Measurements from ENCODE around the gene UGT1A6. TPM values are rescaled to one million over a fixed set of nuclear protein-coding genes. Genes with fewer than 3 reads are reported as not detected.

UGT1A6 gene
- total RNA-seq, 6 experiments from 2014 or later, result 79.4 to 315 (median 139) TPM

GRCh38 chr2:233768076-233768475 is 75.4 kb downstream of the UGT1A6 start:
- Histone ChIP-seq H3K4me3 (no peak overlapping the region), H3K27ac (no peak overlapping the region), H3K27me3 (no peaks in the 10 kb centered on the region), H3K9me3 (no peaks in the 10 kb centered on the region), H3K36me3 (peaks cover 0 to 67% (median 24%) of the 10 kb centered on the region in 4 donors), H3K4me1 (peaks cover 0 to 10% (median 4%) of the 10 kb centered on the region in 4 donors)
- intact Hi-C loops (cut with DNase I), result no loop called here
- TF ChIP-seq POLR2A (IDR thresholded peaks at IDR 0.05) (no peak), CTCF (IDR thresholded peaks at IDR 0.05) (no peak)
- DNase-seq, result no peak
- ATAC-seq, result no peak
- 69% methylated on average over 4 of the region's 4 CpGs for WGBS (ENCODE audit: insufficient coverage, low coverage, low lambda C conversion rate, missing lambda C conversion rate)

- no peak overlapping the region for H3K27ac ChIP-seq
- TF ChIP-seq CTCF (IDR thresholded peaks at IDR 0.05), result no peak
- TF ChIP-seq POLR2A (IDR thresholded peaks at IDR 0.05), result no peak
- H3K9me3 ChIP-seq, result no peaks in the 10 kb centered on the region
- H3K36me3 ChIP-seq, result peaks cover 0 to 76% (median 24%) of the 10 kb centered on the region in 4 donors
- H3K4me1 ChIP-seq, result peaks cover 0 to 10% (median 4%) of the 10 kb centered on the region in 4 donors
- 64% methylated on average over 2 of the region's 9 CpGs for WGBS (ENCODE audit: insufficient coverage, low coverage, low lambda C conversion rate, missing lambda C conversion rate)
- H3K4me3 ChIP-seq, result no peak overlapping the region
- ATAC-seq (no peak), DNase-seq (no peak)
- no peaks in the 10 kb centered on the region for H3K27me3 ChIP-seq
- intact Hi-C loops (cut with DNase I), result no loop called here
These were observed 76.6 kb downstream of the UGT1A6 start for GRCh38 chr2:233769260-233769659.

GRCh38 chr2:233772153-233772552 is 79.5 kb downstream of the UGT1A6 start:
- no peak for DNase-seq
- TF ChIP-seq POLR2A (IDR thresholded peaks at IDR 0.05) (no peak), CTCF (IDR thresholded peaks at IDR 0.05) (no peak)
- Histone ChIP-seq H3K27ac (no peak overlapping the region), H3K36me3 (peaks cover 0 to 68% (median 24%) of the 10 kb centered on the region in 4 donors), H3K4me1 (no peaks in the 10 kb centered on the region), H3K9me3 (no peaks in the 10 kb centered on the region), H3K4me3 (no peak overlapping the region), H3K27me3 (no peaks in the 10 kb centered on the region)
- WGBS (ENCODE audit: insufficient coverage, low coverage, low lambda C conversion rate, missing lambda C conversion rate), result 68% methylated on average over 6 of the region's 16 CpGs
- peak in 1 of 4 donors; percentile 11 for ATAC-seq
- intact Hi-C loops (cut with DNase I), result no loop called here

- TF ChIP-seq POLR2A (IDR thresholded peaks at IDR 0.05) (no peak), CTCF (IDR thresholded peaks at IDR 0.05) (no peak)
- ATAC-seq, result no peak
- peaks cover 0 to 64% (median 24%) of the 10 kb centered on the region in 4 donors for H3K36me3 ChIP-seq
- no peak overlapping the region for H3K27ac ChIP-seq
- no peak overlapping the region for H3K4me3 ChIP-seq
- 81% methylated on average over 4 of the region's 5 CpGs for WGBS (ENCODE audit: insufficient coverage, low coverage, low lambda C conversion rate, missing lambda C conversion rate)
- no peaks in the 10 kb centered on the region for H3K4me1 ChIP-seq
- H3K27me3 ChIP-seq, result no peaks in the 10 kb centered on the region
- no peaks in the 10 kb centered on the region for H3K9me3 ChIP-seq
- DNase-seq, result no peak
- intact Hi-C loops (cut with DNase I), result no loop called here
These were observed 79.9 kb downstream of the UGT1A6 start for GRCh38 chr2:233772583-233772982.

GRCh38 chr2:233773854-233774253 is 81.2 kb downstream of the UGT1A6 start:
- WGBS (ENCODE audit: insufficient coverage, low coverage, low lambda C conversion rate, missing lambda C conversion rate), result 87% methylated on average over 5 of the region's 5 CpGs
- no peaks in the 10 kb centered on the region for H3K4me1 ChIP-seq
- H3K27ac ChIP-seq, result no peak overlapping the region
- no peak for ATAC-seq
- intact Hi-C loops (cut with DNase I), result no loop called here
- peaks cover 0 to 51% (median 18%) of the 10 kb centered on the region in 4 donors for H3K36me3 ChIP-seq
- H3K27me3 ChIP-seq, result no peaks in the 10 kb centered on the region
- no peaks in the 10 kb centered on the region for H3K9me3 ChIP-seq
- no peak for DNase-seq
- H3K4me3 ChIP-seq, result no peak overlapping the region
- no peak for TF ChIP-seq CTCF (IDR thresholded peaks at IDR 0.05)
- no peak for TF ChIP-seq POLR2A (IDR thresholded peaks at IDR 0.05)

Measured in right lobe of liver (tissue), 6 donors.